ENCODE results near the gene SPATA20.

The SPATA20 gene

GRCh38 chr17:50602836-50603235 lies 55.9 kb downstream of the SPATA20 start:
- no peak for DNase-seq
- TF ChIP-seq EZH2 (IDR thresholded peaks at IDR 0.05; ENCODE audit: borderline replicate concordance, low read depth, low read length, severe bottlenecking) = no peak
- no peak for TF ChIP-seq CTCF (IDR thresholded peaks at IDR 0.05; ENCODE audit: borderline replicate concordance, extremely low read depth, low read length, poor library complexity, severe bottlenecking)
- Histone ChIP-seq H3K9me3 (ENCODE audit: insufficient read depth, low read length, severe bottlenecking) (no peaks in the 10 kb centered on the region), H3K27me3 (ENCODE audit: insufficient read depth, low read length, poor library complexity) (peaks cover 3% of the 10 kb centered on the region), H2AFZ (ENCODE audit: low read depth, low read length) (no peak overlapping the region), H3K4me3 (ENCODE audit: low read depth in 1 of 2, low read length in 2 of 2) (no peak overlapping the region), H4K20me1 (ENCODE audit: insufficient read depth, low read length) (no peaks in the 10 kb centered on the region), H3K4me1 (ENCODE audit: insufficient read depth, low read length) (no peaks in the 10 kb centered on the region), H3K36me3 (ENCODE audit: insufficient read depth, low read length) (no peaks in the 10 kb centered on the region), H3K9ac (ENCODE audit: low read depth, low read length) (no peak overlapping the region), H3K27ac (ENCODE audit: low read length) (no peak overlapping the region), H3K79me2 (ENCODE audit: insufficient read depth, low read length) (no peaks in the 10 kb centered on the region), H3K4me2 (ENCODE audit: insufficient read depth, low read length) (no peak overlapping the region)
- ATAC-seq (ENCODE audit: insufficient read depth, low read depth) = no peak

GRCh38 chr17:50603340-50603739 lies 56.4 kb downstream of the SPATA20 start:
- Histone ChIP-seq H4K20me1 (ENCODE audit: insufficient read depth, low read length) (no peaks in the 10 kb centered on the region), H3K36me3 (ENCODE audit: insufficient read depth, low read length) (no peaks in the 10 kb centered on the region), H2AFZ (ENCODE audit: low read depth, low read length) (no peak overlapping the region), H3K27me3 (ENCODE audit: insufficient read depth, low read length, poor library complexity) (peaks cover 3% of the 10 kb centered on the region), H3K27ac (ENCODE audit: low read length) (no peak overlapping the region), H3K9me3 (ENCODE audit: insufficient read depth, low read length, severe bottlenecking) (no peaks in the 10 kb centered on the region), H3K4me1 (ENCODE audit: insufficient read depth, low read length) (no peaks in the 10 kb centered on the region), H3K4me3 (ENCODE audit: low read depth in 1 of 2, low read length in 2 of 2) (no peak overlapping the region), H3K79me2 (ENCODE audit: insufficient read depth, low read length) (no peaks in the 10 kb centered on the region), H3K4me2 (ENCODE audit: insufficient read depth, low read length) (no peak overlapping the region), H3K9ac (ENCODE audit: low read depth, low read length) (no peak overlapping the region)
- TF ChIP-seq EZH2 (IDR thresholded peaks at IDR 0.05; ENCODE audit: borderline replicate concordance, low read depth, low read length, severe bottlenecking) (no peak), CTCF (IDR thresholded peaks at IDR 0.05; ENCODE audit: borderline replicate concordance, extremely low read depth, low read length, poor library complexity, severe bottlenecking) (peak; percentile 38)
- ATAC-seq (ENCODE audit: insufficient read depth, low read depth) = peak; percentile 63; the same call in 1 of the 3 replicates
- no peak for DNase-seq

GRCh38 chr17:50604513-50604912 lies 57.5 kb downstream of the SPATA20 start:
- Histone ChIP-seq H3K79me2 (ENCODE audit: insufficient read depth, low read length) (no peaks in the 10 kb centered on the region), H3K9me3 (ENCODE audit: insufficient read depth, low read length, severe bottlenecking) (no peaks in the 10 kb centered on the region), H3K4me1 (ENCODE audit: insufficient read depth, low read length) (no peaks in the 10 kb centered on the region), H4K20me1 (ENCODE audit: insufficient read depth, low read length) (no peaks in the 10 kb centered on the region), H3K27me3 (ENCODE audit: insufficient read depth, low read length, poor library complexity) (peaks cover 12% of the 10 kb centered on the region), H3K9ac (ENCODE audit: low read depth, low read length) (no peak overlapping the region), H3K36me3 (ENCODE audit: insufficient read depth, low read length) (no peaks in the 10 kb centered on the region), H3K27ac (ENCODE audit: low read length) (no peak overlapping the region), H3K4me3 (ENCODE audit: low read depth in 1 of 2, low read length in 2 of 2) (no peak overlapping the region), H3K4me2 (ENCODE audit: insufficient read depth, low read length) (no peak overlapping the region), H2AFZ (ENCODE audit: low read depth, low read length) (no peak overlapping the region)
- peak; percentile 68 for ATAC-seq (ENCODE audit: insufficient read depth, low read depth)
- TF ChIP-seq CTCF (IDR thresholded peaks at IDR 0.05; ENCODE audit: borderline replicate concordance, extremely low read depth, low read length, poor library complexity, severe bottlenecking) = no peak
- TF ChIP-seq EZH2 (IDR thresholded peaks at IDR 0.05; ENCODE audit: borderline replicate concordance, low read depth, low read length, severe bottlenecking) = no peak
- DNase-seq = peak; percentile 33

- no peak overlapping the region for H3K27ac ChIP-seq (ENCODE audit: low read length)
These were observed 58.5 kb downstream of the SPATA20 start for GRCh38 chr17:50605429-50605828.

More at GRCh38 chr17:50605429-50605828, 58.5 kb downstream of the SPATA20 start:
- TF ChIP-seq CTCF (IDR thresholded peaks at IDR 0.05; ENCODE audit: borderline replicate concordance, extremely low read depth, low read length, poor library complexity, severe bottlenecking) (no peak), EZH2 (IDR thresholded peaks at IDR 0.05; ENCODE audit: borderline replicate concordance, low read depth, low read length, severe bottlenecking) (no peak)
- no peaks in the 10 kb centered on the region for H3K36me3 ChIP-seq (ENCODE audit: insufficient read depth, low read length)
- H3K4me2 ChIP-seq (ENCODE audit: insufficient read depth, low read length) = no peak overlapping the region
- H3K4me3 ChIP-seq (ENCODE audit: low read depth in 1 of 2, low read length in 2 of 2) = no peak overlapping the region
- no peaks in the 10 kb centered on the region for H3K4me1 ChIP-seq (ENCODE audit: insufficient read depth, low read length)
- no peaks in the 10 kb centered on the region for H3K79me2 ChIP-seq (ENCODE audit: insufficient read depth, low read length)
- ATAC-seq (ENCODE audit: insufficient read depth, low read depth) (no peak), DNase-seq (no peak)
- no peaks in the 10 kb centered on the region for H4K20me1 ChIP-seq (ENCODE audit: insufficient read depth, low read length)
- peaks cover 13% of the 10 kb centered on the region for H3K27me3 ChIP-seq (ENCODE audit: insufficient read depth, low read length, poor library complexity)
- no peak overlapping the region for H2AFZ ChIP-seq (ENCODE audit: low read depth, low read length)
- H3K9ac ChIP-seq (ENCODE audit: low read depth, low read length) = no peak overlapping the region
- no peaks in the 10 kb centered on the region for H3K9me3 ChIP-seq (ENCODE audit: insufficient read depth, low read length, severe bottlenecking)
